Mesenchymal stem cell (in vitro differentiated cells and primary cell): ENCODE results near the gene IKBKG.

ENCODE experiments used
- DNase-seq: peaks from one replicate; pipeline ENCODE4 v3.0.0-alpha.2; 2013
- H2AFZ ChIP-seq: one replicate; pipeline ENCODE4 v1.6.1; 2013; ENCODE audit warnings: low read depth, mild to moderate bottlenecking, control low read depth, inconsistent platforms, low read length, moderate library complexity
- H2AK5ac ChIP-seq: 2 replicates; pipeline ENCODE4 v1.6.1; 2013; ENCODE audit warnings: low read length, moderate library complexity, mild to moderate bottlenecking, inconsistent platforms; ENCODE audit not compliant: severe bottlenecking
- H2BK120ac ChIP-seq: one replicate; pipeline ENCODE4 v1.6.1; 2013; ENCODE audit warnings: low read depth, mild to moderate bottlenecking, inconsistent platforms, low read length, moderate library complexity
- H2BK12ac ChIP-seq, 2 experiments: one replicate each; pipeline ENCODE4 v1.6.1; 2013; ENCODE audit warnings: inconsistent platforms in 2 of 2, low read length in 2 of 2, mild to moderate bottlenecking in 2 of 2, moderate library complexity in 2 of 2, control low read depth in 1 of 2
- H2BK15ac ChIP-seq: one replicate; pipeline ENCODE4 v1.6.1; 2013; ENCODE audit warnings: mild to moderate bottlenecking, low read depth, inconsistent platforms; ENCODE audit not compliant: poor library complexity, severe bottlenecking
- H2BK5ac ChIP-seq: 2 replicates; pipeline ENCODE4 v1.6.1; 2013; ENCODE audit warnings: low read depth, mild to moderate bottlenecking, low read length, control low read depth, inconsistent platforms; ENCODE audit not compliant: poor library complexity, severe bottlenecking
- H3K14ac ChIP-seq, 2 experiments: one replicate each; pipeline ENCODE4 v1.6.1; 2013; ENCODE audit warnings: inconsistent platforms in 2 of 2, low read length in 2 of 2, control low read depth in 1 of 2, mild to moderate bottlenecking in 1 of 2, moderate library complexity in 1 of 2
- H3K18ac ChIP-seq, 2 experiments: one replicate each; pipeline ENCODE4 v1.6.1; 2013; ENCODE audit warnings: inconsistent platforms in 2 of 2, low read length in 2 of 2, control low read depth in 1 of 2, low read depth in 1 of 2, mild to moderate bottlenecking in 1 of 2
- H3K23ac ChIP-seq, 2 experiments: one replicate each; pipeline ENCODE4 v1.6.1; 2013; ENCODE audit warnings: inconsistent platforms in 2 of 2, low read length in 2 of 2, mild to moderate bottlenecking in 2 of 2, moderate library complexity in 2 of 2, control low read depth in 1 of 2
- H3K27ac ChIP-seq: 2 replicates; pipeline ENCODE4 v1.5.1; 2013; ENCODE audit warnings: mild to moderate bottlenecking, moderate library complexity, low read length, control low read depth, inconsistent platforms; ENCODE audit not compliant: poor library complexity, severe bottlenecking
- H3K27me3 ChIP-seq, 2 experiments: 2 replicates each; pipeline versions ENCODE4 v1.6.1 to v1.7.0; 2013; ENCODE audit warnings: low read length in 2 of 2, mild to moderate bottlenecking in 2 of 2, moderate library complexity in 2 of 2, control low read depth in 1 of 2, inconsistent platforms in 1 of 2; ENCODE audit not compliant: control insufficient read depth in 1 of 2, insufficient read depth in 1 of 2
- H3K36me3 ChIP-seq, 2 experiments: 2 replicates each; pipeline versions ENCODE4 v1.6.1 to v1.7.0; 2013; ENCODE audit warnings: low read length in 2 of 2, control low read depth in 1 of 2, inconsistent platforms in 1 of 2, low read depth in 1 of 2, mild to moderate bottlenecking in 1 of 2; ENCODE audit not compliant: insufficient read depth in 2 of 2, control insufficient read depth in 1 of 2
- H3K4ac ChIP-seq, 2 experiments: one replicate each; pipeline ENCODE4 v1.6.1; 2013; ENCODE audit warnings: inconsistent platforms in 2 of 2, low read length in 2 of 2, mild to moderate bottlenecking in 2 of 2, moderate library complexity in 2 of 2, control low read depth in 1 of 2, low read depth in 1 of 2
- H3K4me1 ChIP-seq: 2 replicates; pipeline ENCODE4 v1.6.1; 2013; ENCODE audit warnings: low read depth, low read length, control low read depth; ENCODE audit not compliant: control insufficient read depth, insufficient read depth
- H3K4me2 ChIP-seq: 2 replicates; pipeline ENCODE4 v1.6.1; 2013; ENCODE audit warnings: low read length, mild to moderate bottlenecking, inconsistent platforms; ENCODE audit not compliant: poor library complexity, severe bottlenecking
- H3K4me3 ChIP-seq, 2 experiments: 2 replicates each; pipeline versions ENCODE4 v1.5.1 to v1.7.0; 2013; ENCODE audit warnings: low read length in 2 of 2, mild to moderate bottlenecking in 2 of 2, control low read depth in 1 of 2, low read depth in 1 of 2; ENCODE audit not compliant: insufficient read depth in 1 of 2
- H3K79me1 ChIP-seq: replicated peaks from 2 replicates; pipeline ENCODE4 v1.6.1; 2013; ENCODE audit warnings: mild to moderate bottlenecking, control low read depth, low read length, inconsistent platforms; ENCODE audit not compliant: poor library complexity, severe bottlenecking
- H3K9ac ChIP-seq: 2 replicates; pipeline ENCODE4 v1.7.0; 2013; ENCODE audit warnings: mild to moderate bottlenecking, low read length, moderate library complexity
- H3K9me3 ChIP-seq: 2 replicates; pipeline ENCODE4 v1.7.0; 2013; ENCODE audit warnings: mild to moderate bottlenecking, low read length; ENCODE audit not compliant: control insufficient read depth
- H4K8ac ChIP-seq: one replicate; pipeline ENCODE4 v1.6.1; 2013; ENCODE audit warnings: inconsistent platforms, mild to moderate bottlenecking, low read length, moderate library complexity
- H4K91ac ChIP-seq: one replicate; pipeline ENCODE4 v1.6.1; 2013; ENCODE audit warnings: mild to moderate bottlenecking, low read length, inconsistent platforms
- WGBS: methylation state at CpG from one replicate; pipeline ENCODE4 v1.1.7; 2013; ENCODE audit warnings: mixed read lengths; 5-methylcytosine and 5-hydroxymethylcytosine counted together

IKBKG gene

GRCh38 chrX:154505734-154506133 lies 41.7 kb upstream of the IKBKG start:
- H3K14ac ChIP-seq, result no peak overlapping the region

GRCh38 chrX:154506483-154507332 lies 40.7 kb upstream of the IKBKG start:
- H2BK5ac ChIP-seq, result no peak overlapping the region
- DNase-seq, result no peak
- peaks cover 1% of the 10 kb centered on the region for H3K79me1 ChIP-seq
- peak overlapping the region; percentile 50 for H4K91ac ChIP-seq
- H2BK120ac ChIP-seq, result no peak overlapping the region
- H3K27me3 ChIP-seq, result peaks cover 0 to 4% of the 10 kb centered on the region in 2 experiments
- H2BK15ac ChIP-seq, result no peak overlapping the region
- H3K23ac ChIP-seq, result peak overlapping the region in 1 of 2 experiments; percentile 78
- no peak overlapping the region for H2AFZ ChIP-seq
- H3K4me2 ChIP-seq, result no peak overlapping the region
- H3K18ac ChIP-seq, result no peak overlapping the region
- H3K9me3 ChIP-seq, result peaks cover 10% of the 10 kb centered on the region
- no peak overlapping the region for H3K27ac ChIP-seq
- peaks cover 28 to 35% of the 10 kb centered on the region in 2 experiments for H3K36me3 ChIP-seq
- peaks cover 10% of the 10 kb centered on the region for H3K4me1 ChIP-seq
- no peak overlapping the region for H2AK5ac ChIP-seq
- peak overlapping the region; percentile 64 for H4K8ac ChIP-seq
- H3K4me3 ChIP-seq, result peak overlapping the region in 1 of 2 experiments; percentile 9
- no peak overlapping the region for H3K9ac ChIP-seq
- no peak overlapping the region for H2BK12ac ChIP-seq
- 93% methylated on average over 27 of the region's 37 CpGs for WGBS
- no peak overlapping the region for H3K4ac ChIP-seq
- no peak overlapping the region for H3K14ac ChIP-seq

More at GRCh38 chrX:154505734-154506133, 41.7 kb upstream of the IKBKG start:
- DNase-seq, result peak; percentile 77
- Histone ChIP-seq H4K91ac (no peak overlapping the region), H2AFZ (no peak overlapping the region), H3K9ac (peak overlapping the region; percentile 27), H3K27ac (no peak overlapping the region), H3K27me3 (peaks cover 0 to 4% of the 10 kb centered on the region in 2 experiments), H2BK5ac (no peak overlapping the region), H3K36me3 (peaks cover 25 to 32% of the 10 kb centered on the region in 2 experiments), H2BK120ac (no peak overlapping the region), H3K4me1 (peaks cover 10% of the 10 kb centered on the region), H3K23ac (no peak overlapping the region), H2BK12ac (no peak overlapping the region), H3K79me1 (peaks cover 1% of the 10 kb centered on the region), H3K9me3 (peaks cover 10% of the 10 kb centered on the region), H4K8ac (no peak overlapping the region), H2AK5ac (no peak overlapping the region), H2BK15ac (no peak overlapping the region), H3K18ac (peak overlapping the region; percentile 4 to 84), H3K4me3 (no peak overlapping the region), H3K4ac (no peak overlapping the region), H3K4me2 (no peak overlapping the region)
- 30% methylated on average over 6 of the region's 12 CpGs for WGBS

GRCh38 chrX:154507673-154508383 lies 39.6 kb upstream of the IKBKG start:
- no peaks in the 10 kb centered on the region for H3K27me3 ChIP-seq
- no peak for DNase-seq
- H3K36me3 ChIP-seq, result peaks cover 28 to 43% of the 10 kb centered on the region in 2 experiments
- no peak overlapping the region for H3K9ac ChIP-seq
- no peak overlapping the region for H2BK12ac ChIP-seq
- H3K14ac ChIP-seq, result no peak overlapping the region
- H3K23ac ChIP-seq, result no peak overlapping the region
- no peak overlapping the region for H4K91ac ChIP-seq
- no peak overlapping the region for H4K8ac ChIP-seq
- no peak overlapping the region for H2BK5ac ChIP-seq
- H2AK5ac ChIP-seq, result no peak overlapping the region
- no peak overlapping the region for H3K18ac ChIP-seq
- H3K9me3 ChIP-seq, result peaks cover 10% of the 10 kb centered on the region
- no peak overlapping the region for H2BK15ac ChIP-seq
- WGBS, result 92% methylated on average over 16 of the region's 24 CpGs
- no peak overlapping the region for H3K27ac ChIP-seq
- H3K79me1 ChIP-seq, result peaks cover 4% of the 10 kb centered on the region
- no peak overlapping the region for H2BK120ac ChIP-seq
- H3K4ac ChIP-seq, result no peak overlapping the region
- no peak overlapping the region for H2AFZ ChIP-seq
- H3K4me3 ChIP-seq, result no peak overlapping the region
- no peak overlapping the region for H3K4me2 ChIP-seq
- peaks cover 10% of the 10 kb centered on the region for H3K4me1 ChIP-seq

- Histone ChIP-seq H3K27ac (no peak overlapping the region), H3K14ac (no peak overlapping the region), H3K23ac (no peak overlapping the region), H2BK5ac (no peak overlapping the region), H2BK120ac (no peak overlapping the region), H3K79me1 (peaks cover 4% of the 10 kb centered on the region), H3K9ac (no peak overlapping the region), H3K4me2 (no peak overlapping the region), H3K27me3 (no peaks in the 10 kb centered on the region), H2AK5ac (no peak overlapping the region), H3K4ac (no peak overlapping the region), H2AFZ (no peak overlapping the region), H3K36me3 (peaks cover 28 to 45% of the 10 kb centered on the region in 2 experiments), H3K18ac (no peak overlapping the region), H4K91ac (no peak overlapping the region), H3K4me3 (no peak overlapping the region), H3K9me3 (peaks cover 10% of the 10 kb centered on the region), H2BK12ac (no peak overlapping the region), H2BK15ac (no peak overlapping the region), H3K4me1 (peaks cover 10% of the 10 kb centered on the region), H4K8ac (no peak overlapping the region)
- no peak for DNase-seq
- 94% methylated on average over 13 of the region's 13 CpGs for WGBS
Measured at GRCh38 chrX:154508384-154508745, 39.1 kb upstream of the IKBKG start.
